IPS DF 6.9 (cell line): ENCODE results near the gene FEV.

Experiments
- DNase-seq: peaks from one replicate; pipeline ENCODE4 v3.0.0-alpha.2; 2013; ENCODE audit warnings: low read depth, low spot score
- H3K27ac ChIP-seq: one replicate; pipeline ENCODE4 v1.5.1; 2013; ENCODE audit warnings: low read length, control low read depth
- H3K27me3 ChIP-seq: 2 replicates; pipeline ENCODE4 v1.6.1; 2013; ENCODE audit warnings: mild to moderate bottlenecking, low read length; ENCODE audit not compliant: control insufficient read depth, insufficient read depth
- H3K36me3 ChIP-seq: 2 replicates; pipeline ENCODE4 v1.6.1; 2013; ENCODE audit warnings: low read length; ENCODE audit not compliant: control insufficient read depth, insufficient read depth
- H3K4me1 ChIP-seq: 2 replicates; pipeline ENCODE4 v1.6.1; 2013; ENCODE audit warnings: low read length; ENCODE audit not compliant: control insufficient read depth, insufficient read depth
- H3K4me3 ChIP-seq: 2 replicates; pipeline ENCODE4 v1.5.1; 2013; ENCODE audit warnings: mild to moderate bottlenecking, low read length
- H3K9me3 ChIP-seq: 2 replicates; pipeline ENCODE4 v1.6.1; 2013; ENCODE audit warnings: low read length, inconsistent platforms; ENCODE audit not compliant: control insufficient read depth, insufficient read depth
- WGBS: extraction: QIAGEN DNeasy Blood & Tissue Kit; methylation state at CpG from one replicate; pipeline ENCODE4 v1.1.7; 2013; ENCODE audit warnings: mixed read lengths, missing lambda C conversion rate; ENCODE audit not compliant: insufficient read length, insufficient coverage; 5-methylcytosine and 5-hydroxymethylcytosine counted together

Gene FEV

DNA sequence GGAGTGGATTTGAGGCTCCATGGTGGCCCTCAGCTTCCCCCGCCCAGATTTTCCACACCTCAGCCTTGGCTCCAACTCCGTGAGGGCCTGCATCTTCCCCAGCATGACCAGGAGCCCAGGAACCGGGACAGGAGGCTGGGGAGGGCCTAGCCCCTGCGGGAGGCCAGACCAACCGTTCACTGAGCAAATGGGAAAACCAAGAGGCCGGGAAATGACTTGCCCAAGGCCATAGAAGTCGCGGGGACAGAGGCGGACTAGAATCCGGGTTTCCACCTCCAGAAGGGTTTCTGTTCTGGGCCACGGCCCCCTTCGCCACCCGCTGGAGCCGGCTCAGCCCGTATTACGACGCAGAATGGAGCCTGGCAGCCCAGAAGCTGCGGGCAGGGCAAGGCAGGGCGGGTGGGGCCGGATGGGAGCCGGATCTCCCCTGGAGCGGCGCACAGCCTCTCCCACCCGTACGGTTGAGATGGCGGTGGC lies 16.2 kb upstream of the FEV start:
- no peak for DNase-seq
- Histone ChIP-seq H3K36me3 (no peaks in the 10 kb centered on the region), H3K27me3 (peaks cover 76% of the 10 kb centered on the region), H3K4me3 (no peak overlapping the region), H3K4me1 (peaks cover 9% of the 10 kb centered on the region; the same call in 1 of the 2 replicates), H3K27ac (no peak overlapping the region), H3K9me3 (no peaks in the 10 kb centered on the region)
- WGBS, result no CpG with 5 or more reads among the region's 26 CpGs

DNA sequence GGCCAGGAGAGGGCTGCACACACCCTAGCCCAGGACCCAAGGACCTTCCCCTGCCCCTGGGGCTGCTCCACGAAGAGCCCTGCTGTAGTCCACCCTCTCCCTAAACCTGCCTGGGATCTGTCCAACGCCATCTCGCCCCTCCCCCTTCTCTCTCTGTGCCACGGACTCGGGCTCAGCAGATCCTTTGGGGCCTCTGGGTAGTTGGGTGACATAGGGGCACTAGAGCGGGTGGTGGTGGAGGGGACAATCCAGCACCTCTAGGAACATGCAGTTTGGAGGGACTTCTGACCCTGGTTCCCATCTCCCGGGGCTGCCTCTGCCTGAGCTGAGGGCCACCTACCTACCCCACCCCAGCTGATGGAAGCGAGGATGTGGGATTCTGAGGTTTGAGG lies 15.6 kb upstream of the FEV start:
- Histone ChIP-seq H3K36me3 (no peaks in the 10 kb centered on the region), H3K4me1 (peaks cover 9% of the 10 kb centered on the region; the same call in 1 of the 2 replicates), H3K27ac (no peak overlapping the region), H3K27me3 (peaks cover 80% of the 10 kb centered on the region), H3K9me3 (no peaks in the 10 kb centered on the region), H3K4me3 (no peak overlapping the region)
- WGBS, result no CpG with 5 or more reads among the region's 8 CpGs
- no peak for DNase-seq

DNA sequence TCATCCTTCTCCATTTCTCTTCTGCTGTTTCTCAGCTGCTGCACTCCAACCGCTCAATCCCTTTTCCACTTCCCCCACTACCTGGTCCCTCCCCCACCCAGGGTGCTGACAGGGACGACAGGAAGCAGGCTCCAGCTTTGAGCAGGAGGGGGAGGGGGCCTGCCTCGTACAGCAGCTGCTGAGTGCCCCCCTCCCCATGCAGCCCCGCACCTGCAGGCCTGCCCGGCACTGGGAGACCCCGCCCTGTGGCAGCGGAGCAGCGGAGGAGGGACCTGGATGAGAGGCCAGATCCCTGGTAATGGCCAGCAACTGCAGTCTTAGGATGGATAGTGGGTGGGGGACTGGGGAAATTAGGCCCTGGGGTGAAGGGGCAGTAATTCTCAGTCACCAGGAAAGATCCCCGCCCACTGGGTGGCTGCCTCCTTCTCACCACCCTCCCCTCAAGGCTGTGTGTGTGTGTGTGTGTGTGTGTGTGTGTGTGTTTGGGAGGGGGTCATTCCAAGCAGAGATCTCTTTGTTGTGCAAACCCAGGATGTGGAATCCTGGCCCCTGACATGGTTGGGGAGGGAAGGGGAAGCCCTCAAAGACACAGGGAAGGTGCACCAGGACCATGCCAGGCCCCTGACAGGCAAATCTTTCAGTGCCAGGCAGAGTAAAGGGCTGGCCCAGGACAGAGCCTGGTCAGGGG lies 15.0 kb upstream of the FEV start:
- no peak overlapping the region for H3K4me3 ChIP-seq
- H3K27ac ChIP-seq, result no peak overlapping the region
- peaks cover 84% of the 10 kb centered on the region for H3K27me3 ChIP-seq
- no peak for DNase-seq
- H3K9me3 ChIP-seq, result no peaks in the 10 kb centered on the region
- WGBS, result no CpG with 5 or more reads among the region's 9 CpGs
- H3K36me3 ChIP-seq, result no peaks in the 10 kb centered on the region
- H3K4me1 ChIP-seq, result peaks cover 9% of the 10 kb centered on the region; the same call in 1 of the 2 replicates

DNA sequence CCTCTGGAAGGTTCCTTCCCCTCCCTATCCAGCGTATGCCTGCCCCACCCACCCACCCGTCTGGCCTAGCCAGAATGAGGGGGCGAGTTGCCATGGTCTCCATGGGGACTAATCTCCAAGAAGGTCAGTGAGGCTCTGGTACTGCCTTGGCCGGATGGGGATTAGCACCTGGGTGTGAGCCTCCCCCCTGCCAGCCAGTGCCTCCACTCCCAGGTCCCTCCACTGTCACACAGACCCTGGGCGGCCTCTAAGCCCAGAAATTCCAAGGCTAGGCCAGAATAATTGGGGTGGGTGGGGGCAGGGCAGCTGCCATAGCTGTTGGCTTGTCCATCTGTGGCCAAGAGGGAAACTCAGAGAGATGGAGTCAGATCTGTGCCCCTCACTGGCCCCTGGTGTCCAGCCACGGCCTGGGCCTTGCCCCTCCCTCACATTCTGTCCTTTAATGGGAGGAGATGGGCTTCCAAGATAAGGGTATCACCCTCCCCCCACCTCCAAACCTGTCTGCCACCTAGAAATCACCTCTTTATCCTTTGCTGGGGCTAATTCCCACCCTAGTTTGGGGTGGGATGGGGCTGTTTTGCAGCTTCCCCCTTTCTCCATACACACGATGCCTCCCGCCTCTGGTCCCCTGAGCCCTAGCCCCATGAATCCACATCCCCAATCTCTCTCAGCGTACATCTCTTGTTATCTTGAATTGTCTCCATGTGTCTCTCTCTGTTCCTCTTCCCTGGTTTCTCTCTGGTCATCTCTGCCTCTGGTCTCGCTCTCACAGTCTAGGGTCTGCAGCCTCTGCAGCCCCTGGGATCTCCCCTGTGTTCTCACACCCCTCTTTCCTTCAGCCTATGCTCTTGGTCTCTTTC lies 14.3 kb upstream of the FEV start:
- Histone ChIP-seq H3K27me3 (peaks cover 88% of the 10 kb centered on the region), H3K4me3 (no peak overlapping the region), H3K9me3 (no peaks in the 10 kb centered on the region), H3K36me3 (no peaks in the 10 kb centered on the region), H3K4me1 (peaks cover 9% of the 10 kb centered on the region; the same call in 1 of the 2 replicates), H3K27ac (no peak overlapping the region)
- no CpG with 5 or more reads among the region's 10 CpGs for WGBS
- no peak for DNase-seq

DNA sequence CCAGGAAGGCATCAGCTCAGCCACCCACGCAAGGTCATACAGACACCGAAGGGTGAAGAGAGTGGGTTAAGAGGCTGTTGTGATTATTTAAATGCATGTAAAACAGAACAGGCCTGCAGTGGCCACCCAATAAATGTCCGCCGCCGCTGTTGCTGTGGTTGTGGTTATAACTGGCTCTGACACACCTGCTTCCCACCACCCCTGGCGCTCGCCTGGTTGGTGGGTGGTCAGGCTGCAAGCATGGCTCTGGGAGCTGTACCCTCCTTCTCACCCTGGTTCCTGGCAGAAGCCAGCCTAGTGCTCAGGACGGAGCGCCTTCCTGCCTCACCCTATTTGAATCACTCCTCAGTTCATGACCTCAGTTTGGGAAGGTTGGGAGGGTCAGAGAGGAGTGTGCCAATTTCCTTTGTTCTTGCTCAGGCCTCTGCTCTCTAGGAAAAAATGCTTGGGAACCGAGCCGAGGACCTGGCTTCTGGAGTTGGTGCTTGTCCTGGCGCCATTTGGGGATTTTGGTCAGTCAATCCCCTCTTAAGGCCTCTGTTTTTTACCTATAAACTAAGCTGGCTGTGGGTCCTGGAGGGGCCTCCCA lies 13.5 kb upstream of the FEV start:
- no peak for DNase-seq
- Histone ChIP-seq H3K36me3 (no peaks in the 10 kb centered on the region), H3K27ac (no peak overlapping the region), H3K9me3 (no peaks in the 10 kb centered on the region), H3K4me1 (peaks cover 9% of the 10 kb centered on the region; the same call in 1 of the 2 replicates), H3K27me3 (peaks cover 88% of the 10 kb centered on the region), H3K4me3 (no peak overlapping the region)
- WGBS, result no CpG with 5 or more reads among the region's 12 CpGs

DNA sequence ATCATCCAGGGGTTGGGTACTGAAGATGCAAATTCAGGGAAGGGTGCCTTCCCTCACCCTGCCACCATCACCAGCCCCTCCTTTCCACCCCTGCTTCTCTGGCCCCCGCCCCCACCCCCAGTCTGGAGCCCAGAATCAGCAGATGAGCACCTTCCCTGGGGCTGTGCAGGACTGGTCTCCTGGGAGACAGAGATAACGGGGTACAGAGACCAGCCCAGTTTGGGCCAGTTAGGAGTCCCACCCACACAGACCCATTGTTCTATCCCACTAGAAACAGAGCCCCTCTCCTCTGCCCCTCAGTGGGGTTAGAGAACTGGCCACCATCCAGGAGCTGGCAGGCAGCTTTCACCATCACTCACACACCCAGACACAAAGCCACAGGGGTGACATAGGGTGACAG lies 12.7 kb upstream of the FEV start:
- Histone ChIP-seq H3K4me1 (peaks cover 11% of the 10 kb centered on the region), H3K27me3 (peaks cover 93% of the 10 kb centered on the region), H3K4me3 (no peak overlapping the region), H3K27ac (no peak overlapping the region), H3K36me3 (no peaks in the 10 kb centered on the region), H3K9me3 (no peaks in the 10 kb centered on the region)
- no CpG with 5 or more reads among the region's 2 CpGs for WGBS
- no peak for DNase-seq

DNA sequence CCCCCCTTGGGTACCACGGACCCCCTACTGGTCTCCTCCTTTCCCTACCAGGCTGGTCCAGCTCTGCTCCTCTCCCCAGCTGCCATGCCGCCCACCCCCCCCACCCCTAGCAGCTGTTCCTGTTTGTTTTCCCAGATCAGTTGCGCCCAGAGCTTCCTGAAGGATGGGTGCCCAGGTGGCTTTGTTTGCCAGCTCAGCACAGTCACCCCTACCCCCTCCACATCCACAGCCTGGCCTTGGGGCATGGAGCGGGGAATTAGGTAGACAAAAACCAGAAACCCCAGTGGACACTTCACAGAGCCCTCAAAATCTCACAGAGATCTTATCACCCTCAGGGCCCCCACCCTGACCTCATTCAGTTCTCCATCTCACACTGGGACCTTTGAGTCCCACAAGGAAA lies 12.0 kb upstream of the FEV start:
- no peak for DNase-seq
- H3K36me3 ChIP-seq, result no peaks in the 10 kb centered on the region
- peaks cover 97% of the 10 kb centered on the region for H3K27me3 ChIP-seq
- no peak overlapping the region for H3K27ac ChIP-seq
- no peak overlapping the region for H3K4me3 ChIP-seq
- H3K9me3 ChIP-seq, result no peaks in the 10 kb centered on the region
- no CpG with 5 or more reads among the region's 4 CpGs for WGBS
- peaks cover 9% of the 10 kb centered on the region for H3K4me1 ChIP-seq

DNA sequence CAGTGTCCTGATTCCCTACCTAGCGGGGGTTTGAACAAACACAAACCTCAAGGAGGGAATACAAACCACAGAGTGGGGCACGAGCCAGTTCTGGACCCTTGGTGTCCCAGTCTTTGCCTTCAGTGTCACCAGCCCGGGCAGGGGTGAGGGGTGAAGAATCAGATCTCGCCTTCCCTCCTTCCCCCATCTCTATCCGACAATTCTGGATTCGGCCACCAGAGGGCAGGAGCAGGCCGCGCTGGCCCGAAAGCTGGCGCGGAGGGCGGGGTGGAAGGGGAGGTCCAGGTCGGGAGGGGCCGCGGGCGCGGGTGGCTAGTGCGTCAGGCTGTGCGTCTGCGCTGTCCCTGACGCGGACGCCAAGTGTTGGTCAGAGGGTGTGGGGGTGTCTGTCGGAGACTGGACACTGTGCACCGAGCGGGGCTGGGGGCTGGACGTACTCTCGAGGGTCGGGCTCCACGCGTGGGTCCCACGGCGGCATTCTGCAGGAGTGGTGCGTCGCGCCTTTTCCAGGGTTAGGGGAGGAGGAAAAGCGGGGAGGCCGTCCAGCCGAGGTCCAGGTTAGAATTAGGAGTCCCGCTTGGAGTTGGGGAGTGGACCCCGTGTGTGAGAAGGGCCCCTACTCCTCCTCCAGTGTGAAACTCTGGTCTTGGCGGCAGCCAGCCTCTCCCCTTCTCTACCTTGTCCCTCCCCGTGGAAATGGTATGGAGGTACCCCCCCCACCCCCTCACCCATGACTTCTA lies 11.2 kb upstream of the FEV start:
- peak overlapping the region; percentile 16; the same call in 1 of the 2 replicates for H3K4me3 ChIP-seq
- WGBS, result no CpG with 5 or more reads among the region's 43 CpGs

DNA sequence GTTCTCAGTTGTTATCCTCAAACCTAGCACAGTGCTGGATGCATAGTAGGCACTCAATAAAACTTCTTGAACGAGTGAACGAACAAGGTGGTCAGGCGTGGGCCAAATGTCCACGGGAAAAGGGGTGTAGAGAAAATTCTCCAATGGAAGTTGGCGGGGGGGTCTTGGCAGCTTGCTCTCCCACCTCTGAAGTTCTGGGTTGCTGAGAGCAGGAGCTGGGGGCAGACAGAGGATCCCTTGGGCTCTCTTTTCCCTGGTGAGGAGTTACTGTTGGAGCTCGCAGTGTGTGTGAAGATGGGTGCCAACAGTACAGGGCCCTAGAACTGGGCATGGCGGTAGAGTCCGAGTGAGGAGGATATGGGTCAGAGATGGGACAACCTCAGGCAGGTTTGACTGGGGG lies 10.6 kb upstream of the FEV start:
- no peaks in the 10 kb centered on the region for H3K9me3 ChIP-seq
- peaks cover 9% of the 10 kb centered on the region for H3K4me1 ChIP-seq
- no peak overlapping the region for H3K27ac ChIP-seq
- H3K27me3 ChIP-seq, result peaks cover 97% of the 10 kb centered on the region
- no CpG with 5 or more reads among the region's 8 CpGs for WGBS
- no peak overlapping the region for H3K4me3 ChIP-seq
- no peak for DNase-seq
- H3K36me3 ChIP-seq, result no peaks in the 10 kb centered on the region

More for the DNA sequence above, 11.2 kb upstream of the FEV start:
- DNase-seq, result no peak
- no peak overlapping the region for H3K27ac ChIP-seq
- H3K4me1 ChIP-seq, result peaks cover 9% of the 10 kb centered on the region
- H3K9me3 ChIP-seq, result no peaks in the 10 kb centered on the region
- no peaks in the 10 kb centered on the region for H3K36me3 ChIP-seq
- peaks cover 97% of the 10 kb centered on the region for H3K27me3 ChIP-seq
